ENCODE results near the gene TMEM151A.

- TF ChIP-seq EZH2phosphoT487 (IDR thresholded peaks at IDR 0.05; ENCODE audit: borderline replicate concordance, low read length) (no peak), CTCF (conservative IDR thresholded peaks at IDR 0.05; ENCODE audit: low read depth, low read length) (no peak)
These were observed 34.8 kb downstream of the TMEM151A start for GRCh38 chr11:66326261-66327111.

Data from PC-3 (cell line).